Upper lobe of left lung (tissue), 6 donors: ENCODE results near the gene CSE1L. TPM values are rescaled to one million over a fixed set of nuclear protein-coding genes. Genes with fewer than 3 reads are reported as not detected.

ENCODE experiments used
- ATAC-seq, 2 donors: fragments of 200-7000 bp; cut with Tn5 transposase; one replicate each; pipeline ENCODE4 v1.9.1; 2022; ENCODE audit warnings: mild to moderate bottlenecking in 2 of 2, moderate library complexity in 2 of 2; ENCODE audit not compliant: low FRiP score in 2 of 2
- DNase-seq, 2 donors: peaks; one replicate each; pipeline ENCODE4 v3.0.0-alpha.2; 2019 to 2020
- H3K27ac ChIP-seq, 4 donors: fragments of 200-600 bp; sonication (generic); one replicate each; pipeline ENCODE4 v1.5.1; 2016 to 2019
- H3K27me3 ChIP-seq, 4 donors: fragments of 200-600 bp; sonication (generic); one replicate each; pipeline ENCODE4 v1.5.1; 2017 to 2019
- H3K36me3 ChIP-seq, 4 donors: fragments of 200-600 bp; sonication (generic); one replicate each; pipeline ENCODE4 v1.5.1; 2016 to 2019
- H3K4me1 ChIP-seq, 4 donors: fragments of 200-600 bp; sonication (generic); one replicate each; pipeline ENCODE4 v1.5.1; 2018 to 2019
- H3K4me3 ChIP-seq, 4 donors: fragments of 200-600 bp; sonication (generic); one replicate each; pipeline ENCODE4 v1.5.1; 2017 to 2019; ENCODE audit warnings: mild to moderate bottlenecking in 2 of 4, moderate library complexity in 1 of 4
- H3K9me3 ChIP-seq, 4 donors: fragments of 200-600 bp; sonication (generic); one replicate each; pipeline ENCODE4 v1.5.1; 2018 to 2019
- EP300 ChIP-seq, 4 donors: sonication (generic); formaldehyde crosslinking; IDR thresholded peaks; one replicate each; pipeline ENCODE4 v1.5.1; 2017; ENCODE audit warnings: antibody characterized with exemption in 4 of 4, control low read depth in 2 of 4
- POLR2A ChIP-seq, 4 donors: fragments of 450-650 bp; IDR thresholded peaks; one replicate each; pipeline ENCODE4 v1.5.1; 2016 to 2017; ENCODE audit warnings: antibody characterized with exemption in 4 of 4, mild to moderate bottlenecking in 2 of 4
- POLR2AphosphoS5 ChIP-seq, 2 donors: sonication (generic); formaldehyde crosslinking; IDR thresholded peaks; one replicate each; pipeline ENCODE4 v1.5.1; 2017; ENCODE audit warnings: antibody characterized with exemption in 2 of 2
- WGBS, 2 donors: methylation state at CpG; one replicate each; pipeline ENCODE4 v1.1.5; 2017 to 2018; 5-methylcytosine and 5-hydroxymethylcytosine counted together
- total RNA-seq, 6 donors: library from RNA; depleted of rRNA in 4 of 6; stranded (reverse); fragments of >200 nt in 4 of 6; gene quantifications; one replicate each; pipeline versions ENCODE4 v1.1.0 to v1.2.1, GENCODE V29; 2016 to 2021
- TF ChIP-seq, protein P1 (sequence below), 6 experiments: fragments of 450-650 bp in 4 of 6; fragments of 200-600 bp in 2 of 6; sonication (generic) in 2 of 6; IDR thresholded peaks; one replicate each; pipeline ENCODE4 v1.5.1; 2016 to 2019; ENCODE audit warnings: antibody characterized with exemption in 6 of 6
- donor health status: DM: no; HTN: no; CAD: no; lungs with moderate emphysema.
- donor health status: DM: no; HTN: yes; CAD: no; lungs with severe emphysema.

The CSE1L gene
- total RNA-seq, 6 donors from 2014 or later = 10.4 to 40.4 (median 27.2) TPM

DNA sequence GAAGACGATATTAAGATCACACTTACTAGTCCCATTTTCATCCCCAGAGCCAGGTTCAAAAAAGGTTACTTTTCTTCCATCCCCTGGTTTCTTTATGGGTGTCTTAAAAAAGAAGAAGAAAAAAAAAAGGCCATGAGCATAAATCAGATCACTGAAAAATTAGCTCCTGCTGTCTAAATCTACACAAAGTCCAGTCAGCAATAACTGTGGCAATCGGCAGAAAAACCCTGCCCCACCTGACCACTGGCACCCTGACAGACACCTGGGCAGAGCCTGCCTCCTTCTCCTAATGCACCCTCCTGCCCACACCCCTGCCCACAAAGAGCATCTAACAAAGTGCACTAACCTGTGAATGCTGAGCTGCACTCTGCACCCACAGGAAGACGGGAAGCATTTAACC is 72.2 kb downstream of the CSE1L start:
- Histone ChIP-seq H3K27me3 (no peaks in the 10 kb centered on the region), H3K9me3 (no peaks in the 10 kb centered on the region), H3K36me3 (peaks cover 63 to 98% (median 79%) of the 10 kb centered on the region in 4 donors), H3K27ac (no peak overlapping the region), H3K4me1 (no peaks in the 10 kb centered on the region), H3K4me3 (no peak overlapping the region)
- DNase-seq (no peak), ATAC-seq (no peak)
- WGBS, 2 donors = 96 to 98% methylated on average over 3 of the region's 3 CpGs
- TF ChIP-seq, protein P1, sequence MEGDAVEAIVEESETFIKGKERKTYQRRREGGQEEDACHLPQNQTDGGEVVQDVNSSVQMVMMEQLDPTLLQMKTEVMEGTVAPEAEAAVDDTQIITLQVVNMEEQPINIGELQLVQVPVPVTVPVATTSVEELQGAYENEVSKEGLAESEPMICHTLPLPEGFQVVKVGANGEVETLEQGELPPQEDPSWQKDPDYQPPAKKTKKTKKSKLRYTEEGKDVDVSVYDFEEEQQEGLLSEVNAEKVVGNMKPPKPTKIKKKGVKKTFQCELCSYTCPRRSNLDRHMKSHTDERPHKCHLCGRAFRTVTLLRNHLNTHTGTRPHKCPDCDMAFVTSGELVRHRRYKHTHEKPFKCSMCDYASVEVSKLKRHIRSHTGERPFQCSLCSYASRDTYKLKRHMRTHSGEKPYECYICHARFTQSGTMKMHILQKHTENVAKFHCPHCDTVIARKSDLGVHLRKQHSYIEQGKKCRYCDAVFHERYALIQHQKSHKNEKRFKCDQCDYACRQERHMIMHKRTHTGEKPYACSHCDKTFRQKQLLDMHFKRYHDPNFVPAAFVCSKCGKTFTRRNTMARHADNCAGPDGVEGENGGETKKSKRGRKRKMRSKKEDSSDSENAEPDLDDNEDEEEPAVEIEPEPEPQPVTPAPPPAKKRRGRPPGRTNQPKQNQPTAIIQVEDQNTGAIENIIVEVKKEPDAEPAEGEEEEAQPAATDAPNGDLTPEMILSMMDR (IDR thresholded peaks at IDR 0.05) = no peak
- TF ChIP-seq POLR2A (IDR thresholded peaks at IDR 0.05) (no peak), POLR2AphosphoS5 (IDR thresholded peaks at IDR 0.05) (no peak), EP300 (IDR thresholded peaks at IDR 0.05) (no peak)

DNA sequence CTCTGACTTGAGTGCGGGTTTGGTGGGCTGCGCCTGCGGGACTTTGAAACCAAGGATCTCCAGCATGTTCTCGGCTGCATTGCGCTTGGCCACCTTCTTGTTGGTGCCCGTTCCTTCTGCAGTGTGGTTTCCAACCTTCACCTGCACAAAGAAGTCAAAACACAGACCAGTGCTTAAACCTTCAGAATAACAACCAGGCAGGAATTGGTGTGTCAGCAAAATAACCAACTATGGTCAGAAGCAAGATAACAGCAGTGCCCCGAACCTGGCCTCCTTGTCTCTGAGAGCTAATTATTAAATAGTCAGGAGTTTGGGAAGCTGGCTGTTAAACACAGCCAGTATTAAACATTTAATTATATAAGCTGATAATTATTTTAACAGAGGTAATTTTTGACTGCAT is 73.9 kb downstream of the CSE1L start:
- no peaks in the 10 kb centered on the region for H3K4me1 ChIP-seq
- peaks cover 61 to 95% (median 80%) of the 10 kb centered on the region in 4 donors for H3K36me3 ChIP-seq
- H3K27me3 ChIP-seq = no peaks in the 10 kb centered on the region
- no peak overlapping the region for H3K27ac ChIP-seq
- ATAC-seq = no peak
- DNase-seq = no peak
- no peak for TF ChIP-seq EP300 (IDR thresholded peaks at IDR 0.05)
- TF ChIP-seq, protein P1 (IDR thresholded peaks at IDR 0.05) = no peak
- H3K9me3 ChIP-seq = no peaks in the 10 kb centered on the region
- no peak overlapping the region for H3K4me3 ChIP-seq
- 92 to 95% methylated on average over 6 to 7 of the region's 7 CpGs for WGBS, 2 donors

DNA sequence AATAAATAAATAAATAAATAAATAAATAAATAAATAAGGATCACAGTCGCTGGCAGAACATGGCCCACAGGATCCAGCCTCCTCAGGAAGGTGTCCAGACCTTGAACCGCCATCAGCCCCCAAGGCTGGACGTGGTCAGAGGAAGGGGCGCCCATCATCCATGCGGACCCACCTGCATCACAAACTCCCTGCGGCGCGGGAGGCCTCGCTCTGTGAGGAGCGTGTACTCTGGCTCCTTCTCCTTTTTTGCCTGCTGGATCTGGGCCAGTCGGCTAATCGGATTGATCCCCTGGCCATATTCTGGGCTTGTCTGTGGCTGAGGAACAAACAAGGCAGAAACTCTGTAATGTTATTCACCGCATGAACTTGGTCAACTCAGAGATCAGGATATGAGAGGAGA is 76.8 kb downstream of the CSE1L start:
- Histone ChIP-seq H3K4me1 (no peaks in the 10 kb centered on the region), H3K9me3 (no peaks in the 10 kb centered on the region), H3K36me3 (peaks cover 36 to 81% (median 57%) of the 10 kb centered on the region in 4 donors), H3K4me3 (no peak overlapping the region), H3K27ac (no peak overlapping the region), H3K27me3 (no peaks in the 10 kb centered on the region)
- ATAC-seq = no peak
- peak in 1 of 2 donors; percentile 50 for DNase-seq
- 95 to 98% methylated on average over 13 of the region's 13 CpGs for WGBS, 2 donors
- TF ChIP-seq EP300 (IDR thresholded peaks at IDR 0.05) = no peak

DNA sequence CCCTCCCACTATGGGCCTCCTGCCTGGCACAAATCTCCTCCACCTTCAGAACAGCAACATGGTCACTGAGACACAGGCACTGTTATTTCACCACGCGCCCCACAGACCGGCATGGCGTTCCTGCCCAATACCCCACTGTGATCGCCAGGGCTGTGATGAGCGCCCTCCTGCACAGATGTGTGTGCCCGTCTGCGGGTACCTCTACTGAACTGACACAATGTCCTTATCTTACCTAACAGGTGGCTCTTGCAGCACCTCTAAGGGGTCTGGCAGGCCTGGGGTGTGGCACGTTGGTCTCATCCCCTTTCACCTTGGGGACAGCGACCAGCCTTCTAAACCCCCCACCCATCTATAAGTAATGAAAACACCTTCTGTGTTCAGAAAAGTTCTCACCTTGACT is 77.9 kb downstream of the CSE1L start:
- H3K4me1 ChIP-seq = no peaks in the 10 kb centered on the region
- DNase-seq = no peak
- H3K27ac ChIP-seq = no peak overlapping the region
- peaks cover 28 to 72% (median 47%) of the 10 kb centered on the region in 4 donors for H3K36me3 ChIP-seq
- TF ChIP-seq POLR2A (IDR thresholded peaks at IDR 0.05) (no peak), EP300 (IDR thresholded peaks at IDR 0.05) (no peak), POLR2AphosphoS5 (IDR thresholded peaks at IDR 0.05) (no peak)
- TF ChIP-seq, protein P1 (IDR thresholded peaks at IDR 0.05) = no peak
- ATAC-seq = no peak
- no peaks in the 10 kb centered on the region for H3K27me3 ChIP-seq
- H3K4me3 ChIP-seq = no peak overlapping the region
- H3K9me3 ChIP-seq = no peaks in the 10 kb centered on the region
- WGBS, 2 donors = 97% methylated on average over 10 of the region's 10 CpGs

DNA sequence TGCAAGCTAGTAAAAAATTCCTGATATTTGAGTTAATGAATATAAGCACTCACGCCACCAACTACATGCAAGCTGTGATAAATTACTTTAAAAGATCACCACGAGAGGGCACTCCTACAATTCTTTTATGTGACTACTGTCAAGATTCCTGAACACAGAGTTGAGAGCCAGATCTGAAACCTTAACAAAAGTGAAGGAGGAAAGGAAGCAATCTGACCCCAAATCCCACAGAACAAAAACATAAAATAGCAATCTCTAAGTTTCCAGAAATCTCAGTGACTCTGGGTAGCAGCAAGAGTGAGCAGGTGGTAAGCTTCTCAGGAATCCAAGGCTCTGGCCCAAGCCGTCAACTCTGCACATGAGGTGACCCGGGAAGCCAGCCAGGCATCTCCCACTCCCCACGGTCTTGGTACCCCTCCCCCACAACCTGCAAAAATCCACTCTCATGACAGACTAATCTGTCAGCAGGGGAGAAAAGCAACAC is 86.9 kb downstream of the CSE1L start:
- H3K36me3 ChIP-seq = peaks cover 0 to 57% (median 29%) of the 10 kb centered on the region in 4 donors
- no peak overlapping the region for H3K4me3 ChIP-seq
- DNase-seq = no peak
- peaks cover 0 to 9% (median 2%) of the 10 kb centered on the region in 4 donors for H3K4me1 ChIP-seq
- peak in 1 of 2 donors; percentile 76 for ATAC-seq
- H3K27me3 ChIP-seq = no peaks in the 10 kb centered on the region
- 40 to 42% methylated on average over 5 of the region's 5 CpGs for WGBS, 2 donors
- H3K27ac ChIP-seq = peak overlapping the region in 1 of 4 donors; percentile 50
- TF ChIP-seq, protein P1 (IDR thresholded peaks at IDR 0.05) = peak; percentile 45 to 75 (median 64)
- TF ChIP-seq POLR2A (IDR thresholded peaks at IDR 0.05) = no peak
- no peaks in the 10 kb centered on the region for H3K9me3 ChIP-seq
